Measurements from ENCODE around the gene CAMKMT.

- TF ChIP-seq CTCF (IDR thresholded peaks at IDR 0.05 in 4 of 5, conservative IDR thresholded peaks at IDR 0.05 in 1 of 5) (no peak), POLR2A (IDR thresholded peaks at IDR 0.05) (no peak)
These were observed 210.6 kb downstream of the CAMKMT start for GRCh38 chr2:44572196-44572900.

Data from gastrocnemius medialis (tissue), 4 donors.